Endothelial cell of umbilical vein (primary cell): ENCODE measurements around the gene WDR36. TPM values are rescaled to one million over a fixed set of nuclear protein-coding genes. Genes with fewer than 3 reads are reported as not detected.

Source experiments
- BruUV-seq: library from RNA; stranded (reverse); fragments of 400-500 nt; replicated peaks from 2 replicates; lab custom pipeline; 2021; lab: Mats Ljungman, UMichigan
- CTCF ChIA-PET: fragments of 300-600, 350-600 bp; sonication (Branson Sonifier 250); formaldehyde crosslinking; loops from one replicate; lab custom pipeline; 2021; ENCODE audit warnings: antibody characterized with exemption, inconsistent platforms; lab: Charles Lee
- POLR2A ChIA-PET: fragments of 300-600, 350-600 bp; sonication (Branson Sonifier 250); formaldehyde crosslinking; loops from one replicate; lab custom pipeline; 2021; ENCODE audit warnings: antibody characterized with exemption, inconsistent platforms; lab: Charles Lee
- DNase-seq: peaks from one replicate; pipeline ENCODE4 v3.0.0-alpha.2; 2011; ENCODE audit warnings: low read depth, low spot score
- FAIRE-seq: peaks from 2 replicates; lab custom pipeline; 2011; peaks lifted over from hg19 to GRCh38; lab: Jason Lieb, UNC
- H2AFZ ChIP-seq: 2 replicates; pipeline ENCODE4 v1.6.0; 2012; ENCODE audit warnings: low read depth, low read length, control low read depth, inconsistent platforms
- H3K27ac ChIP-seq: 2 replicates; pipeline ENCODE4 v1.5.1; 2011; ENCODE audit warnings: low read depth, mild to moderate bottlenecking, control low read depth, low read length, moderate library complexity; ENCODE audit not compliant: insufficient read depth
- H3K27me3 ChIP-seq, 2 experiments: 2 replicates each; pipeline versions ENCODE4 v1.6.0 to v1.6.1; 2011; ENCODE audit warnings: low read length in 2 of 2, mixed read lengths in 1 of 2; ENCODE audit not compliant: control insufficient read depth in 2 of 2, insufficient read depth in 2 of 2
- H3K36me3 ChIP-seq, 2 experiments: 2 replicates in 1 of 2; 3 replicates in 1 of 2; pipeline ENCODE4 v1.5.1; 2011; ENCODE audit warnings: low read length in 2 of 2, mild to moderate bottlenecking in 1 of 2, moderate library complexity in 1 of 2; ENCODE audit not compliant: control insufficient read depth in 2 of 2, insufficient read depth in 2 of 2; ENCODE audit errors: extremely low read depth in 1 of 2
- H3K4me1 ChIP-seq: 3 replicates; pipeline ENCODE4 v1.5.1; 2011; ENCODE audit warnings: mild to moderate bottlenecking, low read length; ENCODE audit not compliant: control insufficient read depth, insufficient read depth; ENCODE audit errors: extremely low read depth
- H3K4me2 ChIP-seq: 2 replicates; pipeline ENCODE4 v1.6.1; 2011; ENCODE audit warnings: low read length, control low read depth, mixed read lengths; ENCODE audit not compliant: insufficient read depth
- H3K4me3 ChIP-seq, 3 experiments: fragments of 200-600 bp in 1 of 3; sonication (generic), shearing (Covaris generic) in 1 of 3; replicated peaks in 1 of 3; 2 replicates each; pipeline ENCODE4 v1.5.1; 2011 to 2016; ENCODE audit warnings: control low read depth in 3 of 3, low read length in 3 of 3, mild to moderate bottlenecking in 2 of 3, inconsistent platforms in 1 of 3, low read depth in 1 of 3, moderate library complexity in 1 of 3; ENCODE audit not compliant: insufficient read depth in 1 of 3
- H3K79me2 ChIP-seq: 2 replicates; pipeline ENCODE4 v1.6.0; 2012; ENCODE audit warnings: low read length, inconsistent platforms; ENCODE audit not compliant: control insufficient read depth, insufficient read depth
- H3K9ac ChIP-seq: replicated peaks from 2 replicates; pipeline ENCODE3; 2011; ENCODE audit warnings: low read length, control low read depth; ENCODE audit not compliant: insufficient read depth; ENCODE audit errors: extremely low read depth
- H3K9me1 ChIP-seq: replicated peaks from 3 replicates; pipeline ENCODE4 v1.6.0; 2011; ENCODE audit warnings: mild to moderate bottlenecking, low read length; ENCODE audit not compliant: control insufficient read depth, insufficient read depth; ENCODE audit errors: extremely low read depth
- H3K9me3 ChIP-seq: replicated peaks from 2 replicates; pipeline ENCODE4 v1.5.1; 2012; ENCODE audit warnings: low read length, inconsistent platforms; ENCODE audit not compliant: control insufficient read depth, insufficient read depth
- H4K20me1 ChIP-seq: replicated peaks from 2 replicates; pipeline ENCODE3; 2011; ENCODE audit warnings: mild to moderate bottlenecking, low read length; ENCODE audit not compliant: control insufficient read depth, insufficient read depth; ENCODE audit errors: extremely low read depth
- EZH2 ChIP-seq: IDR thresholded peaks from 2 replicates; pipeline ENCODE4 v1.6.1; 2012; ENCODE audit warnings: borderline replicate concordance, low read depth, mild to moderate bottlenecking, moderate library complexity, low read length, inconsistent platforms; ENCODE audit not compliant: severe bottlenecking
- FOS ChIP-seq: IDR thresholded peaks from 2 replicates; pipeline ENCODE4 v1.6.1; 2011; ENCODE audit warnings: mild to moderate bottlenecking, low read length, moderate library complexity, borderline replicate concordance; ENCODE audit not compliant: insufficient read depth
- GATA2 ChIP-seq: IDR thresholded peaks from 2 replicates; pipeline ENCODE4 v1.7.0; 2011; ENCODE audit warnings: low read depth, mild to moderate bottlenecking, moderate library complexity, mixed read lengths, low read length; ENCODE audit not compliant: insufficient read length, insufficient read depth
- JUN ChIP-seq: IDR thresholded peaks from 2 replicates; pipeline ENCODE4 v1.6.1; 2011; ENCODE audit warnings: borderline replicate concordance, low read depth; ENCODE audit not compliant: insufficient read length, insufficient read depth
- MYC ChIP-seq: IDR thresholded peaks from one replicate; pipeline ENCODE4 v1.6.1; 2011; ENCODE audit warnings: mild to moderate bottlenecking, low read depth, low read length
- POLR2A ChIP-seq: IDR thresholded peaks from 2 replicates; pipeline ENCODE4 v1.6.1; 2012; ENCODE audit warnings: low read depth, mild to moderate bottlenecking, control low read depth, low read length
- POLR2AphosphoS5 ChIP-seq: IDR thresholded peaks from 2 replicates; pipeline ENCODE4 v1.6.1; 2012; ENCODE audit warnings: low read depth, mild to moderate bottlenecking, control low read depth, low read length, moderate library complexity; ENCODE audit not compliant: insufficient read depth
- dilution Hi-C: fragments of 300-500 bp; cut with MboI; formaldehyde crosslinking; loops from one replicate; pipeline ENCODE4 v1.15.0; 2019; ENCODE audit warnings: low sequenced_read_pairs; ENCODE audit not compliant: extremely low pct_ligation_motif_present
- intact Hi-C: fragments of 100-400 bp; cut with micrococcal nuclease; formaldehyde crosslinking; loops from one replicate; pipeline ENCODE4 v1.10.0; 2022
- polyA plus RNA-seq, 4 experiments: library from polyadenylated mRNA; depleted of rRNA in 3 of 4; stranded (reverse) in 3 of 4; unstranded in 1 of 4; fragments of >200 nt; gene quantifications; 2 replicates each; pipeline versions ENCODE4 v1.2.1 to v1.2.3, GENCODE V29; 2011 to 2012; ENCODE audit warnings: missing spikeins in 1 of 4
- total RNA-seq: library from RNA; stranded (reverse); gene quantifications from 2 replicates; pipeline ENCODE4 v1.2.3, GENCODE V29; 2021
- TF ChIP-seq, protein P1 (sequence below), 2 donors: IDR thresholded peaks; 1 replicate in 1 of 2; 2 replicates in 1 of 2; pipeline ENCODE4 v1.5.1; 2011; ENCODE audit warnings: low read length in 2 of 2, mild to moderate bottlenecking in 2 of 2, moderate library complexity in 2 of 2, control low read depth in 1 of 2, inconsistent platforms in 1 of 2, low read depth in 1 of 2; ENCODE audit not compliant: insufficient read depth in 1 of 2; ENCODE audit errors: extremely low read depth in 1 of 2
- TF ChIP-seq, protein P2 (sequence below): IDR thresholded peaks from 2 replicates; pipeline ENCODE4 v1.6.1; 2011; ENCODE audit not compliant: insufficient read depth, insufficient read length

Gene WDR36
- total and polyA plus RNA-seq, 2 donors (not counting 3 experiments of a cell fraction or from before 2014, with no cell fraction given): 10.6 to 30.2 TPM

DNA sequence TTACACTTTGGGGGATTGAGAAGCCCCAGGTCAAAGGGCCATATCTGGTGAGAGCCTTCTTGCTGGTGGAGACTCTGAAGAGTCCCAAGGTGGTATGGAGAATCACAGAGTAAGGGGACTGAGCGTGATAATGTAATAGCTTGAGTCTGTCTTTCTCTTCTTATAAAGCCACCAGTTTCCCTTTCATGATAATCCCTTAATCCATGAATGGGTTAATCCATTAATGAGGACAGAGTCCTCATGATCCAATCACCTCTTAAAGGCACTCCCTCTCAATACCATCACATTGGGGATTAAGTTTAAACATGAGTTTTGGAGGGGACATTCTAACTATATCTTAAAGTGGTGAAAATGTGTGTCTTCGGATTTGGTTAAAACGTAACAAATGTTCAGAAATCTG is 21.5 kb downstream of the WDR36 start:
- intact Hi-C loops (no loop called here), dilution Hi-C loops (no loop called here)
- Histone ChIP-seq H3K27me3 (no peaks in the 10 kb centered on the region), H3K4me2 (no peak overlapping the region), H3K4me1 (no peaks in the 10 kb centered on the region), H3K9me3 (no peaks in the 10 kb centered on the region), H4K20me1 (no peaks in the 10 kb centered on the region), H3K79me2 (no peaks in the 10 kb centered on the region), H3K9ac (no peak overlapping the region), H3K27ac (no peak overlapping the region), H3K4me3 (no peak overlapping the region), H2AFZ (no peak overlapping the region), H3K36me3 (peaks cover 5 to 11% of the 10 kb centered on the region in 2 experiments), H3K9me1 (no peaks in the 10 kb centered on the region)
- FAIRE-seq (no peak), DNase-seq (no peak)
- BruUV-seq: no TSS peak
- ChIA-PET POLR2A (no interaction called here), CTCF (no interaction called here)
- TF ChIP-seq JUN (no peak), FOS (no peak), EZH2 (no peak), GATA2 (no peak), POLR2AphosphoS5 (no peak), POLR2A (no peak), MYC (no peak)
- TF ChIP-seq, protein P1, sequence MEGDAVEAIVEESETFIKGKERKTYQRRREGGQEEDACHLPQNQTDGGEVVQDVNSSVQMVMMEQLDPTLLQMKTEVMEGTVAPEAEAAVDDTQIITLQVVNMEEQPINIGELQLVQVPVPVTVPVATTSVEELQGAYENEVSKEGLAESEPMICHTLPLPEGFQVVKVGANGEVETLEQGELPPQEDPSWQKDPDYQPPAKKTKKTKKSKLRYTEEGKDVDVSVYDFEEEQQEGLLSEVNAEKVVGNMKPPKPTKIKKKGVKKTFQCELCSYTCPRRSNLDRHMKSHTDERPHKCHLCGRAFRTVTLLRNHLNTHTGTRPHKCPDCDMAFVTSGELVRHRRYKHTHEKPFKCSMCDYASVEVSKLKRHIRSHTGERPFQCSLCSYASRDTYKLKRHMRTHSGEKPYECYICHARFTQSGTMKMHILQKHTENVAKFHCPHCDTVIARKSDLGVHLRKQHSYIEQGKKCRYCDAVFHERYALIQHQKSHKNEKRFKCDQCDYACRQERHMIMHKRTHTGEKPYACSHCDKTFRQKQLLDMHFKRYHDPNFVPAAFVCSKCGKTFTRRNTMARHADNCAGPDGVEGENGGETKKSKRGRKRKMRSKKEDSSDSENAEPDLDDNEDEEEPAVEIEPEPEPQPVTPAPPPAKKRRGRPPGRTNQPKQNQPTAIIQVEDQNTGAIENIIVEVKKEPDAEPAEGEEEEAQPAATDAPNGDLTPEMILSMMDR (IDR thresholded peaks at IDR 0.05; ENCODE audit: extremely low read depth in 1 of 2, insufficient read depth in 1 of 2, low read depth in 1 of 2, low read length in 2 of 2): no peak
- TF ChIP-seq, protein P2, sequence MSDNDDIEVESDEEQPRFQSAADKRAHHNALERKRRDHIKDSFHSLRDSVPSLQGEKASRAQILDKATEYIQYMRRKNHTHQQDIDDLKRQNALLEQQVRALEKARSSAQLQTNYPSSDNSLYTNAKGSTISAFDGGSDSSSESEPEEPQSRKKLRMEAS: no peak
